GM18505 (cell line): Measurements from ENCODE around the gene NCAPH2.
A peak's percentile ranks its signal among the peaks of the same experiment; 100 is the strongest.

Experiments used
- ATAC-seq: cut with Tn5 transposase; IDR thresholded peaks from one replicate; pipeline ENCODE4 v1.9.1; 2021; ENCODE audit not compliant: unreplicated experiment
- POLR2A ChIP-seq: IDR thresholded peaks from 4 replicates; pipeline ENCODE4 v1.6.1; 2011; ENCODE audit warnings: borderline replicate concordance; ENCODE audit not compliant: insufficient read depth, insufficient read length; ENCODE audit errors: extremely low read depth

The NCAPH2 gene

GRCh38 chr22:50507991-50508884 is at the start of gene NCAPH2:
Gene NCAPH2 (plus strand): TSS chr22:50508224. CDS start chr22:50508338, 114 bp downstream.
- peak; percentile 69 for ATAC-seq
- peak; percentile 88 for TF ChIP-seq POLR2A

GRCh38 chr22:50459016-50459415 is 49.0 kb upstream of the NCAPH2 start:
- no peak for ATAC-seq
- no peak for TF ChIP-seq POLR2A

- ATAC-seq, result no peak
- TF ChIP-seq POLR2A, result no peak
Observed at GRCh38 chr22:50459496-50460140, 48.4 kb upstream of the NCAPH2 start.

GRCh38 chr22:50460938-50461337 is 47.1 kb upstream of the NCAPH2 start:
- no peak for ATAC-seq
- TF ChIP-seq POLR2A, result no peak

GRCh38 chr22:50461536-50461935 is 46.5 kb upstream of the NCAPH2 start:
- no peak for TF ChIP-seq POLR2A
- ATAC-seq, result no peak

GRCh38 chr22:50461979-50462540 is 46.0 kb upstream of the NCAPH2 start:
- TF ChIP-seq POLR2A, result no peak
- ATAC-seq, result no peak

- no peak for ATAC-seq
- no peak for TF ChIP-seq POLR2A
Observed at GRCh38 chr22:50463188-50463900, 44.7 kb upstream of the NCAPH2 start.

- TF ChIP-seq POLR2A, result no peak
- ATAC-seq, result no peak
Observed at GRCh38 chr22:50464451-50464850, 43.6 kb upstream of the NCAPH2 start.

- no peak for ATAC-seq
- no peak for TF ChIP-seq POLR2A
Observed at GRCh38 chr22:50465066-50465930, 42.7 kb upstream of the NCAPH2 start.

GRCh38 chr22:50467341-50467740 is 40.7 kb upstream of the NCAPH2 start:
- no peak for ATAC-seq
- TF ChIP-seq POLR2A, result no peak

GRCh38 chr22:50467773-50468440 is 40.1 kb upstream of the NCAPH2 start:
- no peak for TF ChIP-seq POLR2A
- no peak for ATAC-seq

GRCh38 chr22:50468626-50469025 is 39.4 kb upstream of the NCAPH2 start:
- no peak for TF ChIP-seq POLR2A
- ATAC-seq, result no peak
